GM21515 (cell line): Measurements from ENCODE around the gene ELF1.
A peak's percentile ranks its signal among the peaks of the same experiment; 100 is the strongest.

Source experiments
- ATAC-seq: cut with Tn5 transposase; IDR thresholded peaks from one replicate; pipeline ENCODE4 v1.9.1; 2021; ENCODE audit not compliant: unreplicated experiment

Gene ELF1

DNA sequence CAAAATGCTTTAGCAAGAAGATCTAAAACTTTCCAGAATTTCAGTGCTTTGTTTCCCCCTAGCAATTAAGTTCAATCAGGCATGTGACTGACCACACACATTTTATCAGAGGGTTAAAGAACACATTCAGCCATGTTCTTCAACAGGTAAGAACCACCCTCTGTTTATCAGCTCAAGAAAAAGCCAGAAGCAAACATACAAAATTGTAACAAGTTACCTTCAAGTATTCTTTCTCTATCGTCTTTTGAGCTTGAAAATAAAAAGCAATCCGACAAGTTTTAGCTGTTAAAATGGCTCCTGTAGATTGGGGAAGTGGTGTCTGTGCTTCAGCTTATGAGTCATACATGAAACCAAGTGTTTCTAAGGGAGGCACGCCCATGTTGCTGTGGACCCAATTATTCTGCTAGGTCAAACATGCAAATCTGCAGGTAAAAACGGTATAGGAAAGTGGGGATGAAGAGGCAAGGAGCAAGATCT is at the start of gene ELF1:
Gene ELF1 (minus strand): TSS at position 306 of the 477 bp plus-strand sequence. CDS start 37,262 bp downstream, outside the sequence.
- peak; percentile 89 for ATAC-seq

DNA sequence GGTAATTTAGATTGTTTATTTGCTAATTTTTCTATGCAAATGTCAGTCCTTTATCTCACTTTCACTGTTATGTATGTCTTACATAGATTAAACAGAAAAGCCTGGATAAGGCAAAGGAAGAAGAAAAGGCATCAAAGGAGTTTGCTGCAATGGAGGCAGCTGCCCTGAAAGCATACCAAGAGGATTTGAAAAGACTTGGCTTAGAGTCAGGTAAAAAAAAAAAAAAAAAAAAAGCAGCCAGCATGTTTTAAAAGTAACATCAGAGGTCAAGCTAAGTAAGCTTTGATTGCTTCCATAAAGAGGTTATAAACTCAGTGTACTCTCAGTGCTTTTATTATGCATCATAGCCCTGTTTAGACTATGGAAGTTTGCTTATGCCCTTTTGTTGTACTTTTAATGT is 46.0 kb upstream of the ELF1 start:
- no peak for ATAC-seq

DNA sequence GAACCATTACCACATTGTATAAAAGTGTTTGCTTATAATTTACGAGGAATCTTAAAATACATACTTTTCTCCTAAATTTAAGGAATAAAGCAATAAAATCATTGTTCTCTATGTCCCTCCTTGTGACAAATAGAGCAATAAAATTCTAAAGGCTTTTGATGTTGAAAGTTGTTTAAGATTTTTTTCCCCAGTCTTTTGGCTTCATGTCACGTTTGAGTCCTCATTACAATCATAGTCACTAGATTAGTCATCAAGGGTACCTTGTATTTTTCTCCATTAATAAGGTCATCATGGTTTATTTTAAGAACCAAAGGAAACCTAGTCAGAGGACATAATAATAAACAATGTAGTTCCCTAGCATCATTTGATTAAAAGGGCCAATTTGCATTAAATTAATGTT is 45.4 kb upstream of the ELF1 start:
- no peak for ATAC-seq

DNA sequence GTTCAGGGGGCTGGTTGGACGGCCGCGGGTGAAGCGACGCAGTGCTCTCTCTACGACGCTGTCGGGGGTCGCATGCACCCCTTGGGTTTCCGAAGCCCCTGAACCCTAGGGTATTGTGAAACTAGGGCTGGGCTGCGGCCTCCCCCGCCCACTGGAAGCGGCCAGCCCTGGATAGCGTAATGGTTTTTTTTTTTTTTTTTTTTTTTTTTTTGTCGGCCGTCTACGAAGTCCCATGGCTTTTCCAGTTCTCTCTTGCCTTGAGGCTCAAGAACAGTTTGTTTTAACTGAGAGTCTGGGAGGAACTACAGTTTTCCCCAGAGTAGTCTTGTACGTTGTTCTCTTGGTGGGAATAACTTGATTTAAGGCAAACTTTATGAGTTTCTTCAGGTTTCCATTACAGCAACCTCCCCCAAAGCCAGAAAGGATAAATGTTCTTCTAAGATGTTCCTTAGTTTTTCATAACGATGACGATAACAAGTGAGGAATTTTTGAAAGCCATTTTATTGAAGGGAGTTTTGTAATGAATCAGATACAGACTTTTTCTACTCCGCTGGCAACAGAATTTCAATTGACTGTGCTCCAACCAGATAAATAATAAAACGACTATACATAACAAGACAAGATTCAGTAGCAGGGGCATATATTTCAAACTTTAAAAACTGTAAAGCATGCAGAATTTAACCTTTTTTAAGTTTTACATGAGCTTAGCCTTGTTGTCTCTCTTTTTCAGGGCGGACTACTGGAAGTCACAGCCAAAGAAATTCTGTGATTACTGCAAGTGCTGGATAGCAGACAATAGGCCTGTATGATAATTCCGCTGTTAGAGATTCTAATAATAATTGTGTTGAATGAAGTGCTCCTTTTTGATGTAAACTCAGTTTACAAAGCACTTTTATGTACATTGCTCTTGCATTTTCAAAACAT is 43.1 kb upstream of the ELF1 start:
- peak; percentile 35 for ATAC-seq

DNA sequence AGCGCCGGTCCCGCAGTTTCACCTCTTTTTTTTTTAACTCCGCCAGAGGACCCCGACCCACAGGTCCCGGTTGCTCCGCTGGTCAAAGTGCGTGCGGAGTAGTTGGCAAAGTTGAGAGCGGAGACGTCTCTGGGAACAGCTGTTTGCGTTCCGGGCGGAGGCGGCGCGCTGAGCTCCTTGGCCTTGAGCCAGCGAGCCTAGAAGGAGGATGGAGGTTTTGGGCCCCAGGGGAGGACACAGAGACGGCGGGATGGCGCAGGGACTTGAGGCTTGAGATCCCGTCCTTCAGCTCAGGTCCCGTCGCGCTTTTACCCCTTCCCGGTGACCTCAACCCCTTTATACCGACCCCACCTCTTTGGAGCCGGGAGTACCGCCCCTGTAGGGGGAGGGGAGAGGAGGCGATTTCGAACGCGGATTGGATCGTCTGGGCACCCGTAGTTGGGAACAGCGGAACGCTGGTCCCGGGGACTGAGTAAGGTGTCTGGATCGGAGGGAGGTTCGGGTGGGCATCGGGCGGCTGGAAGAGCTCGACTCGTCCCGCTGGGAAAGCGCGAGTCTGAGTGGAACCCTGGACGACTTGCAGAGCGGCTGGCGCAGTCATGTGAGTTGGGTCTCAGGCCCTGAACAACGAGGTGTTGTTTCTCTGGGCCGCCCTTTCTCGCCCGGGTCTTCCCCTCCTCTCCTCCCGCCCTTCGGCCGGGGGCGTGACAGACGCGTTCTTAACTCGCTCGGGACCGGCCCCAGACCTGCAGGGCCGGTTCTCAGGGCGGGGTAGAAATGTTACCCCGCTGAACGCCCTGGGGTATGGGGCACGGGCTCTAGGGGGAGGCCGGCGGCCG is 42.2 kb upstream of the ELF1 start, which contains the start of gene WBP4:
Gene WBP4 (plus strand): TSS at position 435 of the 839 bp plus-strand sequence. CDS start 165 bp downstream, at position 600.
- peak; percentile 67 for ATAC-seq

DNA sequence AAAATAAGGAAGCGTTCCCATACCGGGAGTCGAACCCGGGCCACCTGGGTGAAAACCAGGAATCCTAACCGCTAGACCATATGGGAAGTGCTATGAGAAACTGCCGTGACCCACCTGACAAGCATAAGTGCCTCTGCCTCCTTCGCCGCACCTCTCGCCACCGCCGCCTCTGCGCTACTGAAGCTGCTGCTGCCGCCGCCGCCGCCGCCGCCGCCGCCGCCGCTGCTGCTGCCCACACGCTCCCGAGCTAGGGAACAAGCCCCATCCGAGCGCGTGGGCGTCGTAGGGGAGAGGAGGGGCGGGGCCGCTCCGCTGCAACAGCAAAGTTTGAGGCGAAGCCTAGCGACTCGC is 41.6 kb upstream of the ELF1 start:
- peak; percentile 27 for ATAC-seq

DNA sequence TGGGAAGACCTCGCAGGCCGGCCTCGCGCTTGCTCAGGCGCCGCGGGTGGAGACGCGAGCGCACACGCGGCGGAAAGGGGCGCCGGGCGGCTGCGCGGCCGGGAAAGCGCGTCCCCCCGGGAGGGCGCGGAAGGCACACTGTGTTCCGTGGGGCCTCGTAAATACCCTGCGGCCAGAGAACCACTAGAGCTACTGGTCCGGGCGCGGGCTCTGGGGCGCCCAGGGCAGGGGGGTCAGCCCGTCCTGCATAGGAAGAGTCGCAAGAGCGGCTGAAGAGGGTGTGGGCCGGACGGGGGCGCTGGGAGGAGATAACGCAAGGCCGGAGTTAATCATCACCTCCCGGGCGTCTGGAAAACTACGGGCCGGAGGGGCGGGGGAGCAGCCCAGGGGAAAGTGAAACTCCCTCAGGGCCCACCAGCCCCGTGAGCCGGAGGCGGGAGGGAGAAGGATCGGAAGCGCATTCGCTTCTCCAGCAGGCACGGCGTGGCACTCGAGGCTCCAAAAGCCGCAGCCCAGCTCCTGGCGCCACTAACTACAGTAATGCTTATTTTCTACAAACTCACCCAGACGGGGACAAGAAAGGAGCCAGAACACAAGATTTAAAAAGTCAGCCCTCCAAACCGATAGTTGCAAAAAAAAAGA is 41.1 kb upstream of the ELF1 start:
- ATAC-seq: peak; percentile 41

DNA sequence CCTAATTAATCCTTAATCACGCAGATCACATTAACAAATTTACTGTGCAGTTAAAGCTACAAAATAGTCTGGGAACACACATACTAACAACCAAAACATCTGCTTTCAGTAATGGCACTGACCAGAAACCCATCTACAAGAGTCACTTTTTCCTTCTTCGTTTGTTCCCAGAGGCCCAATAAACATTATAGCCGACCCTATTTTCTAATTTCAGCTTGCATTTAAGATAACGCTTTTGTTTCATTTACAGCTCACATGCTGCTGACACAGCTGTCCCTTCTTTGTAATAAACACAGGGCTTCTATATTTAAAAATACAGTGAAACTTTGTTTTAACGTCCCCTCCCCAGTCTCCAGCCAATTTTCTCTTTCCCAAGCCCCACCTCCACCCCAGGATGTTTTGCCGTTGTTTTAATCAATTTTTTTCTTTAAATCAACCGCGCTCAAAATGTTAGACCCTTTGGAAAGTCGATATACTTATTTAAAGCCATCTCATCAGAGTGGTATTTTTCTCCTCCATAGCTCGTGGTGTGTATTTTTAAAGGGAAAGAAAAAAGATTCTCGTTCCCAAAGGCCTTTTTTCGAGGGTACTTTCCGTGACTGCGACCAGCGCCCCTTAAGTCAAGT is 40.5 kb upstream of the ELF1 start:
- no peak for ATAC-seq

- ATAC-seq: no peak
Observed at GRCh38 chr13:41058295-41059070, 39.4 kb upstream of the ELF1 start.

DNA sequence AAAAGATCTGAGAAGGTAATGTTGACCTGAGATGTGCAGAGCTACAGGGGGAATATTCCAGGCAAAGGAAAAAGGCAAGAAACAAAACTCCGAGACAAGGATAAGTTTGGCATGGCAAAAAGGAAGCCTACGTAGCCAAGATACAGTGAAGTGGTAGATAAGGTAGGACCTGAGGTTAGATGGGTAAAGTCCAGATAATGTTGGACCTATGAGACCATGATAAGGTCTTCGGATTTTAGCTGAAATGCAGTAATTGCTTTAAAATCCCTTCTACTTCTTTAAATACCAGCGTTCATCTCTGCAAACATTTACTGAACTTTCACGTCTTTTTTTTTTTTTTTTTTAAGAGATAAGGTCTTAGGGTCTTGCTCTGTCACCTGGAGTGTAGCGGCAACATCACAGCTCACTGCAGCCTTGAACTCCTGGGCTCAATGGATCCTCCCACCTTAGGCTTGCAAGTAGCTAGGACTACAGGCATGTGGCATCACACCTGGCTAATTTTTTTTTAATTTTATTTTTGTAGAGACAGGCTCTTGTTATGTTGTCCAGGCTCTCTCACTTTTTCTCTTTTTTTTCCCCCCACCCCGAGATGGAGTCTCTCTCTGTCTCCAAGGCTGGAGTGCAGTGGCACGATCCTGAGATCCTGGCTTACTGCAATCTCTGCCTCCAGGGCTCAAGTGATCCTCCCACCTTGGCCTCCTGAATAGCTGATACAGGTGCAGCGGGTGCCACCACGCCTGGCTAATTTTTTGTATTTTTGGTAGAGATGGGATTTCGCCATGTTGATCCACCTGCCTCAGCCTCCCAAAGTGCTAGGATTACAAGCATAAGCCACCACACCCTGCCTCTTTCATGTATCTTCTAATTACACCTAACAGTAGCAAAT is 38.0 kb upstream of the ELF1 start:
- no peak for ATAC-seq

GRCh38 chr13:41056194-41056593 is 37.1 kb upstream of the ELF1 start:
- ATAC-seq: no peak

DNA sequence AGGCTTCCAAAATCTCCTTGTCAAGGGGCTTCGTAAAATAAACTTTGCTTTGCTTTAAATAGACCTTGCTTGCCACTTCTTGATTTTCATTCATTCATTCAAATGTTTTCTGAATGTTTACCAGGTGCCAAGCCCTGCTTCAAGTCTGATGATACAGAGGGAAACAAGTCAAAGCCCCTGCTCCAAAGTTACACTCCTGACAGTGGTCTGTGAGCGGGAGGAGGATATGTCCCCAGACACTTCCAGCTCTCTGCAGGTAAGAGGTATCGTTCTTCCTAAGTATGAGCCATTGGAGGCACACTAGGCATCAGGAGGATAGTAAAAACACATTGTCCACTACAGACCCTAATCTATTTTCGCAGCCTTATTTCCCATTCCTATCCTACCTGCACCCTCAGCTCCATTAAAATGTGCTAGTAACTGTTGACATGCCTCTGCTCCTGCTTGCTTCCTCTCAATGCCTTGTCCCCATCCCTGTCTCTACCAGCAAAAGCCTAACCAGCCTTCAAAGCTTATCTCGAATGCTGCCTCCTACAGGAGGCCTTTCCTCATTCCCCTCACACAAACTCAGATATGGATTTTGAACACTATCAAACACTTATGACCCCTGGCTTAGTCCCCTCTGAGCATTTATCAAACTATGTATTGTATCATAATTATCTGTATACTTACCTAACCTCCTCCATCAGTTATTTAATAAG is 36.0 kb upstream of the ELF1 start:
- no peak for ATAC-seq

GRCh38 chr13:41054212-41054877 is 35.2 kb upstream of the ELF1 start:
- ATAC-seq: peak; percentile 35

DNA sequence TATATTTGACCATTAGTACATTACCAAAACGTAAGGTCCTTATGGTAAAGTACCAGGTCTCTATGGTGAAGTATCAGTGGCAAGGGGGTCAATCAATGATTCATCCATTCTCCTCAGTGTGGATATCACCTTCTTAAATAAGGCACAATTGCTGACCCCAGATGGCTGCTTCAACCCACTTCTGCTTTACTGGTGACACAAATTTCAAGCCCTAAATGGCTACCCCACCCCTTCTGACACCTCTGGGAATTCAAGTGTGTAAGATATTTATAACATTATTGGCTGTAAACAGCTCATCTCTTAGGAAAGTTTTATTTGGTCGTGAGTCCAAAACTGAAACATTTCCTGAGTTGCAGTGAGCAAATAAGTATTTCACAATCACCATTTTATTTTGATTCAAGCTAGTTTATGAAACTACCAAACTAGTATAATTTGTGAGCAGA is 34.3 kb upstream of the ELF1 start:
- ATAC-seq: peak; percentile 60

DNA sequence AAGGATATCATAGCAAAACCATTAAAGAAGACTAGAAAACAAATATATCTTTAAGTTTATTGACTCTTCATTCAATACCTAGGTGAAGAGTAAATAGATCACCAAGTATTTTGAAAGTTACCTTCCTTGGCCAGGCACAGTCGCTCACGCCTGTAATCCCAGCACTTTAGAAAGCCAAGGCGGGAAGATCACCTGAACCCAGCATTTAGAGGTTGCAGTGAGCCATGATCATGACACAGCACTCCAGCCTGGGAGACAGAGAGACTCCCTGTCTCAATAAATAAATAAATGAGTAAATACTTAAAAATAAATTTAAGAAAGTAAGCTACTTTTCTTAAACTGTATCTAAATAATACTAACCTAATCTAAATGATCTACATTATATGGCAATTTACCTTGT is 33.3 kb upstream of the ELF1 start:
- no peak for ATAC-seq

- no peak for ATAC-seq
Observed at GRCh38 chr13:41049480-41050440, 30.6 kb upstream of the ELF1 start.

- ATAC-seq: no peak
Observed at GRCh38 chr13:41048640-41049039, 29.5 kb upstream of the ELF1 start.
